Measurements from ENCODE around the gene UST.

Gene UST

DNA sequence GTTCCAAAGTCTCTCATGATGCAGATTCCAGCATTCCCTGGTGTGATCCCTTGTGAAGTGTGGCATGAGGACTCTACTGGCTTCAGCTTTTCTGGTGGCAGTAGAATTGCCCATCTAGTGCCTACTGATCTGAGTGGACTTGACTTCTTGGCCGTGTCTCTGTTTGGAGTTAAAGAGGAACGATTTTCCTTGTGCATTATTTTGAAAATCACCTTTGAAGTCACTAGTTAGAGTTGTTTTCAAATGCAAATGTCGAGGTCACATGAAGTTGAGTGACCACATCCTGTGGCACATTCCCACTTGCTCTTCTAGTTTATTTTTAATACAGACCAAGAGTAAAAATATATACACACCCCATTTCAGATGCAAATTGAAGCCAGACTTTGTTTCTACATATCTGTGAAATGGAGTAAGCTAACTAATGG lies 300.0 kb downstream of the UST start:
- DNase-seq: peak in 1 of 5 donors; percentile 39

DNA sequence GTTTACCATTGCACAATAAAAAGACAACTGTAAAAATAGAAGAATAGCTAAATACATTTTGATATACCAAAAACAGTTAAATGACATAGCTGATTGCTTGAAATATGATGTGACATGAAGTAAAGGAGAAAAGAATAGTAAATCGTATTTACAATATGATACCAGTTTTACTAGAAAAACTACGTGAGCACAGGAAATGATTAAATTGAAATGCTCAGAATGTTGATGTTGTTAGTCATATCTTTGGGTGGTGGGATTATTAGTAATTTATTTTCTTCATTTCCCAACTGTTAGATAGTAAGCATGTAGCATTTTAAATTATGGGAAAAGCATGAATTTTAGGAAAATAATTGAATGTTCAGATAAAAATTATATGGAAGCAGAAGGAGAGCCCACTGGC lies 302.4 kb downstream of the UST start:
- DNase-seq: no peak

DNA sequence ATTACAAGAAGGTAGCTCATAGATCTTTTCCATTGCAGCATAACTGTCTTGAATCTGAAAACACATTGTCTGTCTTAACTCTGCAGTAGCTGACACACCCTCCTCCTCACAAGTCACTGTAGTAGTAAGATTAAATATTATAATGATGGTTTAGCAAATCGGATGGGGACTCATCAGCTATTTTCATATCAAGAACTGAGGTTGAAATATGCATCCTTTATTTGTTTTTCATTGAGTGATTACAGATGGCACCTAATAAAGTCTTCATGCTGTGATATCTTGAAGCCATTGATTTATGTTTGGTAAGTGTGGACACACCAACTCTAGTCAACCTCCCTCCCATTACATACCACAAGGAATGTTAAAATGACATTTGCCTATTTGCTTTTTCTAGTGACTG lies 303.3 kb downstream of the UST start:
- DNase-seq: no peak

DNA sequence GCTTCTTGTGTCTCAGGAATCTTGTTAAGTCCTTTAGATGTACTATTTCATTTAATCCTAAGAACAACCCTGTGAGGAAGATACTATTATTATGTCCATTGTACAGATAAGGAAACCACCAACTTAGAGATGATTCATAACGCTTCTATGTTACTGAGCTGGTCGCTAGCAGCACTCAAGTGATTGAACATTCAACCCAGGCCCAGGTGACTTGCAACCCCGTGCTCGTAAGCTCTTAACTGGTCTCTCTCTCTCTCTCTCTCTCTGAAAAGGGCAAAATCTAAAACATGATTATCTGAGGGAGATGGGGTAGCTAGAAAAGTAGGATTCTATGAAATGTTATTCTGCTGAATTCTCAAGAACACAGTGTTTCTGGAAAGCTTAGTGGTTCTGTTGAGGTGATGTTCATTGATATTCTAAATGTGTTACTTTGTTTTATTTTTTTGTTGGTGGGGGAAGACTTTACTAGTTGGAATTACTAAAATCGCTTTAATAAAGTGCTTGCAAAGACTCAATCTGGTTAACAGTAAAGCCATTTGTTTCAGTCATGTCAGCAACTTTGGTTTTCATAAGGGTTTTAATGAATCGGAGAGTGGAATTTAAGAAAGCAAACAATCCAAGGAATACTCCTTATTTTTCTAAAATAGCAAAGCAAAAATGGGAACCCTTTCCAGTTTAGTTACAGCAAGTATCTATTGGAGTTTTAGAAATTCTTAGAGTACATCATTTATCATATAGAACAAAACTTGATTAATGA lies 305.7 kb downstream of the UST start:
- DNase-seq: peak in 1 of 5 donors; percentile 73

DNA sequence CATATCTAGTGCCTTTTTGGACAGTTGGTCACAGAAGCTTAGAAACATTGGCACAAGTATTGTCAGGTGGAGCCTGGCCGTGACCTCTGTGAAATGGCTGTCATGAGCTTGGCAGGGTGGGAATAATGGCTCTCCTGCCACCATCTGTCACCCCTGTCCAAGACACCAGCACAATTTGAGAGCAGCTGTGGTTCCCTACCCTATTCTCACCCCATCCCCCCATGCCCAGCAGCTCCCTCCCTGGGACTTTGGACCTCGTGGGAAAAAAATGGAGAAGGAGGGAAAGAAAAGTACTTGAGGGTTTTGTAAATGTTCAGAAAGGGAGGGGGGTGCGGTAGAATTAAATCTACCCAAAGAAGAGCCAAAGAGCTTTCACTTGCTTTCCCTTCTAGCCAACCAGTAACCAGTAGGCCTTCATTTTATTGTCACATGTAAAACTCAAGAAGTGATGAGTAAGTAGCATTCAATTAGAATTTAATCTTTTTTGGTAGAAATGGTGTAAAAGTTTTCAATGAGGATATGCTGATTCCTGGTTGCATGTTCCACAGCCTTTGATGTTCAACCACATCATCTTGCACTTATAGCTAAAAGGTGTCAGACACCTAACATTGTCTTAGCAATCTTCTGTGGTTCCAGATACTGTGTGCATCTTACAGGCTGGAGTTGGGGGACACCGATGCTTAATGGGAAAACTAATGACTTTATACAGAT lies 307.2 kb downstream of the UST start:
- no peak for DNase-seq

DNA sequence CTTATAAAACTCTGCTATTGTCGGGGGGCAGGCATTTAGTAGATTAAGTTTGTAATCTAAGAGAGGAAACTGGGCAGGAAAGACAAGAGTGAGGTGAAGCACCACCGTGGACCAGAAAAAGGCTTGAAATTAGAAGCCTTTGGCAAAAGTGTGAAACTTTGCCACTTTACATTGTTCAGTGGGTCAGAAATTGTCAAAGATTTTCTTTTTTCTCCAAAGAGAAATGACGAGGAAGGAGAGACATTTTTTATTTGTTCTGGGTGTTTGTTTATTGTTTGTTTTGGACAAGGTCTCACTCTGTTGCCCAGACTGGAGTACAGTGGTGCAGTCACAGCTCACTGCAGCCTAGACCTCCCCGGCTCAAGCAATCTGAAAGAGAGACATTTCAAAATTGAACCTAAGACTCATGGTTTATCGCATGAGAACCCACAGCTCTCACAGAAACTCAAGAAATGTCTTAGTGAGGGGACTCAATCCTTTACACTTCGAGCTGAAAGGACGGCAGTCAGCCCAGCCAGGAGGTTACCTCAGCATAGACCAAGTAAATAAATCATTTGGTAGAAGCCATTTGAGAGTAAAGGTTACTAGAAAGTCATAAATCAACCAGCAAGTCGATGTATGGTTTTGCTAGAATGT lies 307.8 kb downstream of the UST start:
- no peak for DNase-seq

DNA sequence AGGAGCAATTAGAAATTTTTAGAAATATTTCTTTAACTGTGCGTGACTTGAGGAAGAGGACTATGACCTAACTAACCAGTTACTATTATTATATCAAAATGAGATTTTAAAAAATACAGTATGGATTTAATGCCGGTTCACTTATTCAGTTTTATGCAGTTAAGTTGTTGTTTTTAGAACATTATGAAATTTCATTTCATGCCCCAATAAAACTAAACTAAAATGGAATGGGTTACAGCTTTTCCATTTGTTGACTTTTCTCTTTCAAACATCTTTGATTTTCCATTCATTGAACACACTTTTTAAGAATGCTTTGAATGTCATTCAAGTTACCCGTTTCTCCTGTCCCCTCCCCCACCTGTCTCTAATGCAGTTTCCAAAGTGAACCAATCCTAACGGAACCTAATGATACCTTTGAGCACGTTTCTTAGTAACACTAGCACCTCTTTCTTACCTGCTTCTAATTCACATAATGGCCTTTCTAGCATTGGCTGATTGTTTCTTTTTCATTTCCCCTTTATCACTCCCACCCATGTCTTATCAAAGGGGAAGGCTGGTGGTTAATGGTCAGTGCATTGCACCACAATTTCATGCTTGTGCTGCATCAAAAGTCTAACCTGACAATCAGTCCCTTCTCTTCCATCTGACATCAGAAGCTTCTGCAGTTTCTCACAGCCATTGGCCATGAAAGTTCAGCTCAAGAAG lies 308.5 kb downstream of the UST start:
- DNase-seq: no peak

DNA sequence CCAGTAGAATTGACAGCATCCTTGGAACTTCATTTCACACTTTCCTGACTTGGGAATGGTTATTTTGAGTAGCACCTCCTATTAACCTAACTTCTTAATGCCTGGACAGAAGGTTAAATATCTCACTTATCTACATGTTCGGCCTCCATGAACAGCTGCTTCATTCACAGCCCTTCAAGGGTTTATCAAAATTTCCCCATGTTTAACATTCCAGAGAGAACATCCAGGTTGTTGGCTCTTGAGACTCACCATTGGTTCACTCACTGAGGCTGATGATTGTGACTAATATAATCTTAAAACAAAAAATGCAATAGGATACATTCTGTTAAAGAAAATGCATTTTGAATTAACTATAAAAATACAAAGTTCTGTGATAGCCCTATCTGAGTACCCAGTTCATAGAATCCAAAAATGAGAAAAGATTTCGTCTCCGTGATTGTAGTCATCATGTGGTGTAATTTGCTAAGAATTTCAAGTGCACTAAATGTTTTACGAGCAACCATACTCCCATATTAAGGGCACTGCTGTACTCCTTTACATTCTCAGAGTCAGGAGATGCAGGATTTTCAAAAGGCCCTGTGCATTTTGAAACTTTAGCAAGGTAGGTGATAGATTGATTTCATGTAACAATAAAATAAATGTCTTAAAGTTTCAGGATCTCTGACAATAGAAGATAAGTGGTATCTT lies 310.1 kb downstream of the UST start:
- no peak for DNase-seq

DNA sequence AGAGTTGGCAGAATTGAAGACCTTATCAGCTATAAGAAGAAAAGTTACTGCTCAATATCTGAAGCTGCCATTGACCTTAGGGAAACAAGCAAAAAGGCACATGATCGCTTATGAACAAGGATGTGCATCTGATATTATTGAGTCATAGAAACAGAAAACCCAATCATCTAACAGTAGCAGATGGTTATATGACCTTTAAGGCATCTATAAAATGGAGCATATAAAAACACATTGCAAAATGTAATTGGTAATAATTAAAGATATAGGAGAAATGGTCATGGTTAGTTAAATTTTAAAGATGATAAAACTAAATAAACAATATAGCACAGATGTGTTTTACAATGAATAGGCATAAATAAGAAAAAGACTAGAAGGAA lies 310.6 kb downstream of the UST start:
- DNase-seq: no peak

DNA sequence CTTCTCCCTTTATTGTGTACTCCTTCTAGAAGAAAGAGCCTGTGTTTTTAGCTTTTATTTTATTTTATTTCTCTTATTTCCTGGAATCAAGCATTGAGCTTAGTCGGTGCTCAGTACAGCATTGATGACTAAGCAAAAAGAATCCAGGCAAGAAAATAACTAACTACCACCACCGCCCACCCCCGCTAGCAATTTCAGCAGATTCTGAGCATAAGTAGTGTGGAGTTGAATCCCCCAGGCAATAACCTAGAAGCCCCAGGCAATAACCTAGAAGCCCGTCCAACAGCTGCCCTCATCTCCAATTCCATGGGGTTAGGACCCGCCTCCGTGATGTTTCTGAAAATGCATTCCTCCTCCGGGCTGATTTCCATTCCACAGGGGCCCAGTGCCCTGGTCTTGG lies 312.7 kb downstream of the UST start:
- no peak for DNase-seq

DNA sequence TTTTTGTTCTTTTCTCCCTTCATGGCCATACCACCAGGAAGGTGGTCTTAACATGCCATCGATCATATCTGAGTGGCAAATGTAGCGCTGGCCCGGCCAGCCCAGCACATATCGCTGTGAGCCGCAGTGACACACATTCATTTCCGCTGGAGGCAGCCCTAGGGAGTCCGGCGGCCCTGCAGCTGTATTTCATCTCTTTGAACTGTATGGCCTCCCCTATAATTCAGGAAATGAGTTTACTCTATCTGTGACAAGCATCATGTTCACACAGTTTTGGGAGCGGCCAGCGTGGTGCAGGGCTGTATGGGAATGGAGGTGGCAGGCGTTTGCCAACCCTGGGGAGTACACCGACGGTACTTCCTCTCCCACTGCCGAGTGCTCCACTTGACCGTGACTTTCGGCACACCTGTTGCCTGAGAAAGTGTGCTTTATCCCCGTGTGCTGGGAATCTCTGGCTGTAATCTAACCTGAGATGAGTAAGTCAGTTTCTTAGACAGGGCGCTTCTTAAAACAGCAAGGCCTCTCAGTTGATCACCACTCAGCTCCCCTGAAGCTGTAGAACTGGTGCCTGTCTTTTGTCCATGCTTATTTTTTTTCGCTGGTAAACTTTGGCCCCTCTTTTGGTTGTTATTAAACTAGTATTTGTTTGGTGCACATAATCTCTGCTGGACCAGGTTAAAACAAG lies 313.6 kb downstream of the UST start:
- DNase-seq: peak; percentile 22 to 77 (median 34)

DNA sequence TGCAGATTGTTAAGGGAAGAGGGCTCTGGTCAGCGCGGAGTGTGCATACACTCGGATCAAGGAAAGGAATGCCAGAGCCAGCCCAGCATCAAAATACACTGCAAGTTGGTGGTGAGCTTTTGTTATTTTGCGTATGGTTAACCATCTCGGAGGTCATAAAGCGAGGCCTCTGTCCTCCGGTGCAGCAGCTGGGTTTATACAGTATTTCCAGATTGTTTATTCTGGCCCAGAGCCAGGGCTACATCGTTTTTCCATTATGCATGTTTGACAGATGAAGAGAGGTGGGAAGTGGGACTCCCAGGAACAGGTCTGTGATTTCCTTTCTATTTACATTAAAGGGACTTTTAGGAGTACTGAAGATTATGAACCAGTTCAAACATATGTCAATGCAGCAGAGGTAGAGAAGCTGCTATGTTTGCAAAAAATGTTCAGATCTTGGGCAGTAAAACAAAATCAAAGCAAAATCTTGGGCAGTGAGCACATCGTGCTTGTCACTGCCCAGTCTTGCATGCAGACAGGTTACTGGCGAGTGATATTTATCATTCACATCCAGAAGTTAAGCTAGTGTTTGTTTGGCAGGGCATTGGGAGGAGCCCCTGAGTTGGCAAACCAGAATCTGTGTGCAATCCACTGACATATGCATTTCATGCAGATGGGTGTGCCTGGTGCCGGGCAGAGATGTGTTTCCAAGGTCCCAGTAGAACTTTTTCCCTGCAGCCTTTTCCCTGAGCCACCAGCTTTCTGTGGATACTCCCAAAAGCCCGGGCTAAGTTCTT lies 314.3 kb downstream of the UST start:
- no peak for DNase-seq

DNA sequence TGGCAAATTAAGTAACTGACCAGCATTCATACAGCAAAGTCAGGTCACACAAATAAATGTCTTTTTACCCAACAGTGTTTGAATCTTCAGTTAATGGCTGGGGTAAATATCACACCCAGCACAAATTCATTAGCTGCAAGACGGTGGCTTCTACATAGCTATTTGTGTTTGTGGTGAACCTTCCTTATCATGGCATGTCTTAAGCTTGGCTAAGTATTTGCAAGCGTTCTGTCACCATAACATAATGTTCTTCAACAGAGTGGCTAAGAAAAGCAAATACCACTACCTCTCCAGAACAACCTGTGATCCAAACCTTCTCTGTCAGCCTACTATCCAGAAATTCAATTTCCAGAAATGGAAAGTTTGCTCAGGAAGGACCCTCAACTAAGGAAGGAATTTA lies 315.1 kb downstream of the UST start:
- DNase-seq: no peak

DNA sequence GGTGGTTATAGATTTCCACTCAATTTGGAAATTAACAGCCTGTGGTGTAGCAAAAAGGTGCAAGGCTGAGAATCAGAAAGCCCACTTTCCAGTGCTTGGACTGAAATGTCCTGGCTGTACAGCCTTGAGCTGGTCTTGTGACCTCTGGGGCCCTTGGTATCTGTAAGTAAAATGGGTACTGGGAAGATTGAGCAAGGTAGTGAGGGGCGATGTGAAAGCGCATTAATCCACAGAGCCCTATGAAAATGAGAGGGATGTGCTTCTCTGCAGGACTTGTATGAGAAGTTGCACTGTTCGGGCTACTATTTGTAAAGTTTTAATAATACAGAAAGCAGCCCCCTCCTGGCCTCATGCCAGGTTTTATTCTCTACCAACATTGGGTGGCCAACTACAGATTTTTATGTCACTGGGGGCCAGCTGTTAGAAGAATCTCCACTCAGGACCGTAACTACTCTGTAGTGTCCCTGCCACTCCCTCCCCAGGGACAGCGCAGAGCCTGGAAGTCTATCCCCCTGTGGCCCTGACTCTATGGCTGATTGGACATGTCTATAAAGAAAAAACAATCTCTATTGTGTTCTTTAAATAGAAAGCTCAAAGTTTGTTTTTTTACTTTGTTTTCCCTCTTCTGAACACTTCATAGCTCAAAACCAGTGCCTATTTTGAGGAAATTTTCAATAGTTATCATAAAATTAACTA lies 316.0 kb downstream of the UST start:
- DNase-seq: no peak

DNA sequence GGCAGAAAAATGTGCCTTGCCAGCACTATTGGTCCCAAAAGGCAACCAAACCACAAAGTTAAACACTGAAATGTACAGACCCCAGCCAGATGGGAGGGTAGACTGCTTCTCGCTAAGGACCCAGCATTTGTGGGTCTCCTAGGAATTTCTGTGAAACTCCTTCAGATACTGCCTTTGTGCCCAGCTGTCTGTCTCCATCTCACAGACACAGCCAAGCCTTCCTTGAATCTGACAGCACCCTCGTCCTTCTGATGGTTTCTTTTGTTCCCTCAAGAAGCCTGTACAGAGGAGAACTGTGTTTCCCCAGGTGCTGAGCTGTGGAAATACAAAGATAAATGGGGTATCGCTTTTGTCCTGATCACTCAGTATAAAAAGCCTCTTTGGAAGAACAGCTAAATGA lies 316.6 kb downstream of the UST start:
- no peak for DNase-seq

DNA sequence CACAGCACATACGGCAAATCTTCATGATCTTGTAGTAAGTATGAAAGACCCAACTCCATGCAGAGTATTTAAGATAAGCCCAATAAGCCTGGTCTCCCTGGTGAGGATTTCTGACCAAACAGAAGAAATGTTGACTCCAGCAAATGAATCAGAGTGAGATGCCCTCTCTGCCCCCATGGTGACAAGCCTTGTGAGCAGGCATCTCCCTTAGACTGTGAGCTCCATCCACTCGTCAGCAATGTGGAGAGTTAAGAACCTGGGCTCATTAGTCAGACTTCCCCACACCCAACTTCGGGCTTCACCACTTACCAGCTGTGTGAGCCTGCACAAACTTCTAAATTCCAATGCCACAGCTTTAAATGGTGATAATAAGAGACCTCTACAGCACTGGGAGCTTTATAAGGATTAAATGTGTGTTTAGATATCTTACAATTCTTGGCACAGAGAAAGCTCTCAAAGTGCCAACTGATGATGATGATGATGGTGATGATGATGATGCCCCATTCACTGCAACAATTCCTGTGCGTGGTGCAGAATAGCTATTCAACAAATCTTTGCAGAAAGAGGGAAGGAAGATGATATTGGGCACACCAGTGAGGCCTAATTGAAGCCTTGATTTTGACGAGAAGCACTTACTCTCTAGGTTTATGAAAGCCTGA lies 317.3 kb downstream of the UST start:
- DNase-seq: no peak

DNA sequence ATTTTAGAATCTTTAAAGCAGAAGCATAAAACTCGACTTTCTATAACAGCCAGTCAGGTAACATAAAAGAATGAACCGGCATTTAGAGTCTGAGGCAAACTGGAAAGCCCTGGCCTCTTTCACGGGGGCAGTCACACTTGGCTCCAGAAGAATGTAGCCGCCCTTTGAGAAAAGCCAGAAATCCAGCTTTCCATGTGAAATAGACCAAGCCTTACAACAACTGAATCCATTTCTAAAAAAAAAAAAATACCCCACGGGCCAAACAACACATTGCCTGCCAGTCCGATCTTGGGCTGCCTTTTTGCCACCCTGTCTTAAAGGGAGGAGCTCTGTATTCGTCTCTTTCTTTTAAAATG lies 317.8 kb downstream of the UST start:
- DNase-seq: no peak

DNA sequence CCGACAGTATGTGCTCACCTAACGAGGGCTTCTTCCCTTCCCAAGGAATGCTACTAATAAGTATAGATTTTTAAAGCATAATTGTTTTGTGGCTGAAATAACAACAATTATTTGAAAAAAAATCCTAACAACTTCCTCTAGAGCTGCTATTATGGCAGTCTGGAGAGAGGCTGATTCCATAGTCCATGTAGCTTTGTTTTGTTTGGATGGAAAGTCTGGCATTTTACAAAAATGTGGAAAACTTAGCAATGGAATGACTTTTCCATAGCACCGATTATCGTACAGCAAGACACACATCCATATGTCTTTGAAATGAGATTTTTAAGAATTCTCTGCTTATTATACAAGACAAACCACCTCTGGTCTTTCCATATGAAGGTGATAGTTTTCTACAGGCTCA lies 318.3 kb downstream of the UST start:
- no peak for DNase-seq

DNA sequence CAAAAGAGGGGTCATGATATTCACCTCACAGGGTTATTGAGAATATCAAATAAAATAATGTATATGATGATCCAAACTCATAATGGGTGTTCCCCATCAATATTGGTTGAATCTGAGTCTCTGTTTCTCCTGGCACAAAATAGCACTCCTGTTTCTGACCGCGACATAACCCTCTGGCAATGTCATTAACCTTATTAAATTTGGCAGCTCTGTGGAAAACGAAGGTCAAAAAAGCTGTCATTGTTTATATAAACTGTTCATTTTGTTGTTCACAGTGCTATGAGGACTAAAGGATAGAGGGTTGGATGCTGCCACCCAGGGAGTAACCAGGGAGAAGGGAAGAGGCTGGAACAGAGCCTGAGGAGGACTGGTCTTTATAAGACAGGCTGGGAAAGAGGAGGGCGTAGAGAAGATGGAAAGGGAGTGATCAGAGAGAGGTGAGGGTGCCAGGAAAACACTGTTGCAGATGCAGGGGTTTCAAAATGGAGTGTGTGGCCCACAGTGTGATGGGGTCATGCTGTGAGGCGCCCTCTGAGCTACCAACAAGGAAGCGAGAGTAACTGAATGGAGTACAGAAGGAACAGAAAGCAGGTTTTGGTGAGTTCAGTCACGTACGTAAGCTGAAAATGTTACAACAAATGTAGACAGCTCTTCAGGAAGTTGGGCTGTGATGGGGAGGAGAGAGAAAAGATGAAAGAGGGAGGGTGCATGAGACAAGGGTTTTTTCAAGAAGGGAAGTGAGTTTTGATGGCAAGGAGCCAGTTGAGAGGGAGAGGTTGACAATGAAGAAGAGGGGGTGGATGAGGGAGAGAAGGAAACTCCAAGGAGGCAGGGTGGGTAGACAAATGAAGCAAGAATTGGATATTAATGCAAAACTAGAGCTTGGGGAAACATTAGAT lies 319.1 kb downstream of the UST start:
- DNase-seq: peak in 4 of 5 donors; percentile 21 to 86 (median 36)

Measured in T-helper 1 cell (primary cell).